HG03342 (cell line): ENCODE results near the gene CREB3L2.

ENCODE experiments used
- ATAC-seq: cut with Tn5 transposase; IDR thresholded peaks from one replicate; pipeline ENCODE4 v1.9.1; 2021; ENCODE audit warnings: mild to moderate bottlenecking, moderate library complexity; ENCODE audit not compliant: unreplicated experiment

Gene CREB3L2

GRCh38 chr7:137878333-137878961 is 123.4 kb downstream of the CREB3L2 start:
- ATAC-seq, result no peak

- no peak for ATAC-seq
Observed at GRCh38 chr7:137877027-137877675, 124.7 kb downstream of the CREB3L2 start.

GRCh38 chr7:137875746-137876145 is 126.1 kb downstream of the CREB3L2 start:
- ATAC-seq, result no peak

GRCh38 chr7:137873979-137874777 is 127.7 kb downstream of the CREB3L2 start:
- no peak for ATAC-seq

GRCh38 chr7:137873524-137873923 is 128.4 kb downstream of the CREB3L2 start:
- no peak for ATAC-seq

DNA sequence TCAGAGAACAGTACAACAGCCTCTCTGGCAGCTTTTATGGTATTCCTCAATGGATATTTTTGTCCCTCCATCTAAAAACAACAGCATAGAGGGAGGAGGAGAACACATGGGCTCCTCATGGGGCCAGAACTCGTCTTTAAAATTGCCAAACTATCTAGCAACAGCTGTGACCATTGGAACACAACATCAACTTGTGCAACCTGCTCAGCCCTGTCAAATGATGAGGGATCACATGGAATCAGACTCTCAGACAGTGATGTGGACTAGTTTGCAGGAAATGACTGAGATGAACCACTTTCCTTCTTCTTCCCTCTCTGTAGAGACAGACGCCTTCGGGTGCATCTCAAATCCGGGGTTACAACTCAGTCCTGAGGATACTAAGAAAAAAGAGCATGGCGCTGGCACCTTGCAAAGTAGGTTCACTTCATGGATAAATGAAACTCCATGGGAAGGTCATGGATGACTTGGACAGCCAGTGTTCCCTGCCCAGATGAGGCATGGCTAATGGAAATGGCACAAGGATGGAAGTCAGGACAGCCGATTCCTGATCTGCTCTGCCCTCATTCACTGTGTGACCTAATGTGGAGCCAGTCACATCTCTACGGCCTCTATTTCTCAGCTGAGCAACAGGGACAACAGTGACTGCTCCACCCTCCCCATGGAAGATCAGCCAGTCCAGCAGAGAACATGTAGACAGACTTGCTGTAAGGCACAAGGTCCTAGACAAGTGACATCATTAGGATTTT is 130.5 kb downstream of the CREB3L2 start:
- ATAC-seq, result no peak

DNA sequence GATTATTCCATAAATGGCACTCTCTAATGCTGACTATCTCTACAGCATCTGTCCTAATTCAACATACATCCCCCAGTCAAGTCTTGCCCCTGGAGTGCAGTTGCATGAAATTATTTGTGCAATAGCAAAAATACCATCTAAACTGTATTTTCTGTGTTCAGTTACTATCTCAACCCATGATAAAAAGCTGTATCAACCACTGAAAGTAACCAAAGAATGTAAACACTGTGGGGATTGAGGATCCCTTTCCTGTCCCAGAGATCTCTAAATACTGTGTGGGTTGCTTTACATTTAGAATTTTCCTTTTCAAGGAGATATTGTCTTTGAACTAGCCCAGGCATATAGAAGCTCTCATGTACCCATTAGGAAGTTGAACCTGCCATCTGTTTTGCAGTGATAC is 131.2 kb downstream of the CREB3L2 start:
- ATAC-seq, result no peak

- no peak for ATAC-seq
Observed at GRCh38 chr7:137870078-137870477, 131.8 kb downstream of the CREB3L2 start.

- ATAC-seq, result no peak
Observed at GRCh38 chr7:137869260-137869659, 132.6 kb downstream of the CREB3L2 start.

DNA sequence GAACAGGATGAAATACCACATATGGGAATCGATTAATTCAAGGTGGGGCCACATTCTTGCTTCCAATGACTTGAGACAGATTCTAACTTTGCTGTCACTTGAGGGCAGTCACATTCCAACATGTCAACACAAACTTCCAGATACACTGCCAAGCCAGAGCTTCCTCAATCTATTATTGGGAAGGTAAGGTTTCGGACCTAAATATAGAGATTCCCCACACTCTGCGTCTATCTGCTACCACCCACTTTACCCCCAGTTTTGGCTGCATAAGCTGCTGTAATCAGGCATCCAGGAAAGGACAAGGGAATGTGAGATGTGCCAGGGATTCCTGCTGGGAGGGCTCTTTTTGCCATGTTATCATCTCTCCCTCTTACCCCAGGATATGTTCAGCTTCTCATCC is 134.6 kb downstream of the CREB3L2 start:
- no peak for ATAC-seq

GRCh38 chr7:137865764-137866163 is 136.1 kb downstream of the CREB3L2 start:
- no peak for ATAC-seq

DNA sequence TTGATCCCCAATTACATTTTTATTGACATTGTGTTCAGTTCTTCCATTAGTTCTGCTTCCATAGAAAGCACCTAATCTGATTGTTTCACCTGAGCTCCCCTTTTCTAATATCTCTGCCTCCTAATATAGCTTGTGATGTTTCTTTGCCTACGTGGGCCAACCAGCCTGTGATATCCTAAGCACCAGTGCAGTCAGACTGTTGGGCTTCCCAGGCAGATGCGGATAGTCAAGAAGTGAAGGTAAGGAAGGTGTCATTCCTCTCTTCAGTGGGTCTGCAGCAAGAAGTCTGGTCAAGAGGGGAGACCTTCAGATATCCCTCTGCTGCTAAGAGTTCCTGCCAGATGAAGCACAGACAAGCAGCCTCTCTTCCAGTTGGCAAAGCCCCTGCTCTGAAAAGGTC is 138.9 kb downstream of the CREB3L2 start:
- no peak for ATAC-seq

DNA sequence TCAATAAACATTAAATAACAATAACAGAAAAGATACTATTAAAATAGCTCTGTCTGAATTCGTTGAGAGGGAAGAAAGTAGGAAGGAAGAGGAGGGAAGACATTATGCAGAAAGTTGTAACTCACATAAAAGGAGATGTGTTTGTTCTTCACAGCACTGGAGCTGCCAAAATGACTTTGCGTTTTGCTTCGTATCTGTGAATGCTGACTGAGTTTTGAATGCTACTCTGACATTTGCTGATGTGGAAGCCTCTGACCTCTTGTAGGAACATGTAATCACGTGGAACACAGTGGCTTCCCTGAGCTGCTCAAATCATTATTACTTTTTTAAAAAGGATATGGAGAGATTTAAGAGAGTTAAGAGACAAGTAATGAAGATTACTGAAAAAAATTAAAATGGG is 139.5 kb downstream of the CREB3L2 start:
- ATAC-seq, result no peak

DNA sequence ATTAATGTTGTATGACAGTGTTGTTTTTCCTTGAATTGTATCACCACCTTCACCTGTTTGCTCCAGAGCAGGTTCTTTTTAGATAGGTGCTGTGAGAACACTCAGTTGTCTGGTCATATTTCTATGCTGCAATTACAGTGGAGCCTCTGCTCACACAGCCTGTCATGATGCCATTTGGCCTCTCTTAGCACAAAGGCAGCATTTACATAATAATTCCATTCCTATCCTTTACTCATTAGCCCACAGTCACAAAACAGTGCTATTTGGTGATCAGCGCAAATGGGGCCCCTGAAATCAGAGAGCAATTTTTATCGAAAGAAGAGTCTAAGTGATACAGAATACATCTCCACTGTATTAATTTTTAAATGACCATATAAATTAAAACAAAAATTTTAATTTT is 141.3 kb downstream of the CREB3L2 start:
- no peak for ATAC-seq

DNA sequence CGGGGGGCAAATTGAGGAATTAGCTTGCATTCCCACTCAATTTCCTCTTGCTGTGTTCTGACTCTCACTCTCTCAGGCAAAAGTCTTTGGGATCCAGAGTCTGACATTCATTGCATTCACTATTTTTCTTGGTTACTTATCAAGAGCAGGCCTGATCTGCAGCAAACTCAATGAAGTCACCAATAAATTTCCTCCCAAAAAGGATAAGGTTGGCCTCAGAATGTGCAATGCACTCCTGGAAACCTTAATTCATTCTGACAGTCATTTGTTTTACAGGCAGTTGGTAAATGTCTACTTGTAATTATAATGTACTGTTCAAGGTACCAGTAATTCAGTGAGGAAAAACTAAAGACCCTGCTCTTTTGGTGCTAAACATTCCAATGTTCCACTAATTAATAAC is 148.8 kb downstream of the CREB3L2 start:
- ATAC-seq, result no peak

DNA sequence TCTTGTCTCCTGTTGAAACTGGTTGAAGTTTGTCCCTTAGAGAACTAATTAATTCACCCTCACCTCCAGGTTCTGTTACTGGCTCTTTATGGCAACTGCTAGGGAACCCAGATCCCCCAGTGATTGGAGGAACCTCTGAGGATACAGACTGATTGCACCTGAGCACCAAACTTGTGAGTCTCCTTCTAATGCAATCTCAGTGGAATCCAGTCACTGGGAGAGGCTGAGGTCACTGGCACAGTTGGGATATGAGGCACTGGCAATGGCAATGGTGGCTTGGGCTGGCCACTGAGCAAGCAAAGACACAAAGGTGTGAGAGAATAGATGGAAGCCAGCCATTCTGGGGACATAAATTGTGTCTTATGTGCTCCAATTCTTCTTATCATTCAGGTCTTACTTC is 149.8 kb downstream of the CREB3L2 start:
- no peak for ATAC-seq

- no peak for ATAC-seq
Observed at GRCh38 chr7:137850972-137851945, 150.6 kb downstream of the CREB3L2 start.

- ATAC-seq, result no peak
Observed at GRCh38 chr7:137850571-137850970, 151.3 kb downstream of the CREB3L2 start.

- ATAC-seq, result no peak
Observed at GRCh38 chr7:137848095-137848494, 153.8 kb downstream of the CREB3L2 start.

DNA sequence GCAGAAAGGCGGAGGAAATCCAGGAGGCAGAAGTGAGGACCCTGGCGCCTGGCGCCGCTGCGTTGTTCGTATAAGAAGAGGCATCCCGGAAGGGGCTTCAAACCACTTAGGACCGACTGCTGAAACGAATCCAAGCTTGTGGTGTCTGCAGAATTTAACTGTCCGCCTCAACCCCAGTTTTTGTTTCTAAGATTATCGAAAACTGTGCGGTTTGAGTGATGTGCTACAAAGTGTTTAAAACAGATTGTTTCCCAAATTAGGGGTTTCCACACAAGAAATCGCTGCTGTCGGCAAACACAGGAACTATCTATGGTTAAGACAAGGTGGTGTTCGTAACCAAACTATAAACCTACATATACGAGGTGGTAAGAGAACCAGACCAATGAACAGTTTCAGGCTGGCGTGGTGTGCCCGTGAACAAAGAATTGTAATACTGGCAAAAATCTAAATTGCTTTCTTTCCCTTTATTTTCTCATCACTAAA is 154.3 kb downstream of the CREB3L2 start:
- no peak for ATAC-seq
